Panc1 (cell line): ENCODE measurements around the gene MEX3D. TPM values are rescaled to one million over a fixed set of nuclear protein-coding genes. Genes with fewer than 3 reads are reported as not detected.
A peak's percentile ranks its signal among the peaks of the same experiment; 100 is the strongest.

Experiments used
- ATAC-seq: fragments of 200-7000 bp; cut with Tn5 transposase; 2 replicates; pipeline ENCODE4 v1.9.1; 2020; ENCODE audit warnings: mild to moderate bottlenecking, moderate library complexity
- BruUV-seq: library from RNA; stranded (reverse); fragments of 400-500 nt; replicated peaks from 2 replicates; lab custom pipeline; 2021; lab: Mats Ljungman, UMichigan
- CTCF ChIA-PET: fragments of 300-600 bp; sonication (Branson Sonifier 250); formaldehyde crosslinking; loops from one replicate; lab custom pipeline; 2022; ENCODE audit warnings: antibody characterized with exemption; lab: Charles Lee
- POLR2A ChIA-PET: fragments of 300-600 bp; sonication (Branson Sonifier 250); formaldehyde crosslinking; loops from one replicate; lab custom pipeline; 2022; ENCODE audit warnings: antibody characterized with exemption; lab: Charles Lee
- DNase-seq: peaks from one replicate; pipeline ENCODE4 v3.0.0-alpha.2; 2010; ENCODE audit warnings: low read depth, low spot score
- H3K27ac ChIP-seq: 2 replicates; pipeline ENCODE4 v1.5.1; 2011; ENCODE audit warnings: mild to moderate bottlenecking, low read length, inconsistent platforms
- H3K27me3 ChIP-seq: fragments of 200-500 bp; sonication (Bioruptor generic); 2 replicates; pipeline ENCODE4 v1.6.0; 2014; ENCODE audit warnings: low read length, inconsistent platforms; ENCODE audit not compliant: control insufficient read depth, insufficient read depth
- H3K36me3 ChIP-seq: fragments of 200-500 bp; sonication (Bioruptor generic); 2 replicates; pipeline ENCODE4 v1.5.1; 2014; ENCODE audit warnings: inconsistent platforms, mild to moderate bottlenecking, low read length, moderate library complexity; ENCODE audit not compliant: control insufficient read depth, insufficient read depth
- H3K4me1 ChIP-seq: 2 replicates; pipeline ENCODE4 v1.5.1; 2011; ENCODE audit warnings: inconsistent platforms, mild to moderate bottlenecking, low read length, moderate library complexity; ENCODE audit not compliant: control insufficient read depth, insufficient read depth
- H3K4me3 ChIP-seq, 2 experiments: 2 replicates each; pipeline ENCODE4 v1.5.1; 2011 to 2012; ENCODE audit warnings: low read depth in 2 of 2, low read length in 2 of 2, mild to moderate bottlenecking in 2 of 2, inconsistent platforms in 1 of 2, moderate library complexity in 1 of 2
- H3K9me3 ChIP-seq: fragments of 200-500 bp; sonication (Bioruptor generic); 2 replicates; pipeline ENCODE4 v1.5.1; 2014; ENCODE audit warnings: low read depth, mild to moderate bottlenecking, inconsistent platforms, low read length, moderate library complexity; ENCODE audit not compliant: control insufficient read depth, insufficient read depth
- CTCF ChIP-seq: fragments of 450-650 bp; IDR thresholded peaks from 2 replicates; pipeline ENCODE4 v1.5.1; 2017; ENCODE audit warnings: mild to moderate bottlenecking
- POLR2AphosphoS5 ChIP-seq: IDR thresholded peaks from 2 replicates; pipeline ENCODE4 v1.6.1; 2012; ENCODE audit warnings: mild to moderate bottlenecking, low read depth, low read length, moderate library complexity
- REST ChIP-seq, 2 experiments: IDR thresholded peaks; 2 replicates each; pipeline ENCODE4 v1.6.1; 2011 to 2012; ENCODE audit warnings: low read depth in 2 of 2, control low read depth in 1 of 2, low read length in 1 of 2, mild to moderate bottlenecking in 1 of 2, moderate library complexity in 1 of 2; ENCODE audit not compliant: insufficient read depth in 1 of 2
- SIN3A ChIP-seq: IDR thresholded peaks from 2 replicates; pipeline ENCODE4 v1.6.1; 2012; ENCODE audit warnings: low read depth, mild to moderate bottlenecking, low read length, moderate library complexity, borderline replicate concordance; ENCODE audit not compliant: insufficient read depth
- TCF7L2 ChIP-seq: IDR thresholded peaks from 2 replicates; pipeline ENCODE4 v1.6.1; 2011; ENCODE audit warnings: mild to moderate bottlenecking, low read depth, low read length, inconsistent platforms
- in situ Hi-C: cut with HindIII; loops from 2 replicates; pipeline ENCODE4 v1.10.0; 2016; ENCODE audit warnings: low sequenced_read_pairs, low pct_unique_long_range_greater_than_20kb
- intact Hi-C: fragments of 100-400 bp; cut with micrococcal nuclease; formaldehyde crosslinking; loops from one replicate; pipeline ENCODE4 v1.10.0; 2022; ENCODE audit not compliant: unreplicated experiment
- total RNA-seq: library from RNA; stranded (reverse); gene quantifications from one replicate; pipeline ENCODE4 v1.2.1, GENCODE V29; 2021; ENCODE audit not compliant: unreplicated experiment

MEX3D gene
- total RNA-seq, 1 experiment from 2014 or later = 73.7 TPM

GRCh38 chr19:1598777-1599459, 30.8 kb upstream of the MEX3D start:
- in situ Hi-C loops = no loop called here
- no TSS peak for BruUV-seq
- TF ChIP-seq TCF7L2 (no peak), POLR2AphosphoS5 (no peak), CTCF (no peak), SIN3A (no peak), REST (IDR thresholded peaks at IDR 0.05; ENCODE audit: insufficient read depth in 1 of 2, low read depth in 2 of 2, low read length in 1 of 2) (no peak)
- ChIA-PET CTCF (no interaction called here), POLR2A (no interaction called here)
- H3K4me3 ChIP-seq = no peak overlapping the region
- ATAC-seq = no peak
- no peaks in the 10 kb centered on the region for H3K9me3 ChIP-seq
- DNase-seq = no peak
- no peaks in the 10 kb centered on the region for H3K27me3 ChIP-seq
- H3K4me1 ChIP-seq = peaks cover 5% of the 10 kb centered on the region
- H3K36me3 ChIP-seq = no peaks in the 10 kb centered on the region
- intact Hi-C loops = no loop called here
- no peak overlapping the region for H3K27ac ChIP-seq

- ChIA-PET CTCF (no interaction called here), POLR2A (interaction anchor here (0.6 kb wide), 1 partner anchor 32 kb away, joined by 9 read pairs; no protein-coding TSS in a partner anchor)
- Histone ChIP-seq H3K9me3 (no peaks in the 10 kb centered on the region), H3K27ac (peak overlapping the region; percentile 89), H3K4me1 (peaks cover 11% of the 10 kb centered on the region), H3K27me3 (no peaks in the 10 kb centered on the region), H3K36me3 (peaks cover 3% of the 10 kb centered on the region; the same call in 1 of the 2 replicates), H3K4me3 (peak overlapping the region; percentile 52 to 71)
- in situ Hi-C loops = no loop called here
- intact Hi-C loops = no loop called here
- BruUV-seq = no TSS peak
- DNase-seq (no peak), ATAC-seq (no peak)
- TF ChIP-seq SIN3A (no peak), TCF7L2 (no peak), CTCF (no peak), REST (IDR thresholded peaks at IDR 0.05; ENCODE audit: insufficient read depth in 1 of 2, low read depth in 2 of 2, low read length in 1 of 2) (no peak), POLR2AphosphoS5 (no peak)
Observed at GRCh38 chr19:1593501-1593772, 25.3 kb upstream of the MEX3D start.
